Measurements from ENCODE around the gene FRMD4A. TPM values are rescaled to one million over a fixed set of nuclear protein-coding genes. Genes with fewer than 3 reads are reported as not detected.

Gene FRMD4A
- total RNA-seq, 4 donors from 2014 or later = 5.6 to 34.1 (median 19.4) TPM

DNA sequence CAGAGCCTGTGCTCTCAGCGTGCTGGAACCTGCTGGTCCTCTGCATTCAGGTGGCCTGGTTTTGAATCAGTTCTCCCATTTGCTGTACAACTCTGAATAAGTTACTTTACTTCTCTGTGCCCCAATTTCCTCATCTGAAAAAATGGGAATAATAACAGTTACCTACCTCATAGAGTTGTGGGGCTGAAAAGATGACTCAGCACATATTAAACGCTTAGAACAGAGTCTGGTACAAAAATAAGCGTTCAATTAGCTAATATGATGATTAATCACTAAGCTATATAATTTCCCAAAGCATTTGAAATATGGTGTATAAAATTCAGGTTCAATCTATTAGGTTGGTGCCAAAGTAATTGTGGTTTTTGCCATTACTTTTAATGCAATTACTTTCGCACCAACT is 484.8 kb downstream of the FRMD4A start:
- Histone ChIP-seq H3K27ac (no peak overlapping the region), H3K36me3 (no peaks in the 10 kb centered on the region), H3K4me1 (no peaks in the 10 kb centered on the region), H3K9me3 (no peaks in the 10 kb centered on the region), H3K4me3 (no peak overlapping the region), H3K27me3 (no peaks in the 10 kb centered on the region)
- TF ChIP-seq POLR2A (IDR thresholded peaks at IDR 0.05) = no peak
- TF ChIP-seq, protein P1, sequence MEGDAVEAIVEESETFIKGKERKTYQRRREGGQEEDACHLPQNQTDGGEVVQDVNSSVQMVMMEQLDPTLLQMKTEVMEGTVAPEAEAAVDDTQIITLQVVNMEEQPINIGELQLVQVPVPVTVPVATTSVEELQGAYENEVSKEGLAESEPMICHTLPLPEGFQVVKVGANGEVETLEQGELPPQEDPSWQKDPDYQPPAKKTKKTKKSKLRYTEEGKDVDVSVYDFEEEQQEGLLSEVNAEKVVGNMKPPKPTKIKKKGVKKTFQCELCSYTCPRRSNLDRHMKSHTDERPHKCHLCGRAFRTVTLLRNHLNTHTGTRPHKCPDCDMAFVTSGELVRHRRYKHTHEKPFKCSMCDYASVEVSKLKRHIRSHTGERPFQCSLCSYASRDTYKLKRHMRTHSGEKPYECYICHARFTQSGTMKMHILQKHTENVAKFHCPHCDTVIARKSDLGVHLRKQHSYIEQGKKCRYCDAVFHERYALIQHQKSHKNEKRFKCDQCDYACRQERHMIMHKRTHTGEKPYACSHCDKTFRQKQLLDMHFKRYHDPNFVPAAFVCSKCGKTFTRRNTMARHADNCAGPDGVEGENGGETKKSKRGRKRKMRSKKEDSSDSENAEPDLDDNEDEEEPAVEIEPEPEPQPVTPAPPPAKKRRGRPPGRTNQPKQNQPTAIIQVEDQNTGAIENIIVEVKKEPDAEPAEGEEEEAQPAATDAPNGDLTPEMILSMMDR (IDR thresholded peaks at IDR 0.05) = no peak
- no peak for DNase-seq
- intact Hi-C loops (cut with DNase I; ENCODE audit: low total_unique reads) = no loop called here

DNA sequence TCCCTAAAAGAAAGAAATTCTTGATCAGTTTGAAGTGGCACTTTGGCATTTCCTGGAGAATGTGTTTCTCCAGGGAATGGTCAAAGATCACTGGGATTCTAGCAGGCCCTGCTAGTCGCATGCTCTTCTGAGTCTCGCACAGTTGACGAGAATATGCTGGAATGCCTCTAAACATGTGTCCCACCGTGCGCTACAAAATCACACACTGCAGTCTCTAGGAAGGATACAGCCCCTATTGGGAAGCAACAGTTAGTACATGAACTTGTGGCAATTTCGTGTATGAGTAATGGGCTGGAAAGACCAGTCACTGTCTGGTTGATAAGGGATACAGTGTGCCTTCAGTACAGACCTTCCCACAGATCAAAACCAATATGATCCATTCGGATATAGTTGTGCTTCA is 486.1 kb downstream of the FRMD4A start:
- Histone ChIP-seq H3K4me3 (no peak overlapping the region), H3K4me1 (no peaks in the 10 kb centered on the region), H3K36me3 (no peaks in the 10 kb centered on the region), H3K27ac (no peak overlapping the region), H3K27me3 (no peaks in the 10 kb centered on the region), H3K9me3 (no peaks in the 10 kb centered on the region)
- DNase-seq = no peak
- intact Hi-C loops (cut with DNase I; ENCODE audit: low total_unique reads) = no loop called here
- TF ChIP-seq POLR2A (IDR thresholded peaks at IDR 0.05) = no peak
- TF ChIP-seq, protein P1 (IDR thresholded peaks at IDR 0.05) = no peak

DNA sequence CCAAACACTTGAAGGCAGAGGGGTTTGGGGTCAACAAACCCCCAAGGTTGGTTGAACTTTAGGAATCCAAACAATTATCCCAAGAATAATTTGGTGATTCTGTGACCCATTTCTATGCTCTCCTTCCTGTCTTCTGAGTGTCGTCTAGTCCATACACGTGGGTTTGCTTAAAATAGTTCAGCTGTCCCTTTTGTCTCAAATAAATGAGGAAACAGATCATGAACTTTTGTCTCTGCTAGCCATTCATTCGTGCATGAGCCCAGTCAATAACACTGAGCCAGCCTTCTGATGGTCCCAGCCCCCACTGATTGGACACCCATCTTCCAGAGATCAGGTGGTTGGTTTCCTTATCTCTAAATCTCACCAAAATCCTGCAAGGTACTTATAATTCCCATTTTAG is 488.6 kb downstream of the FRMD4A start:
- H3K27ac ChIP-seq = no peak overlapping the region
- no peak for TF ChIP-seq POLR2A (IDR thresholded peaks at IDR 0.05)
- TF ChIP-seq, protein P1 (IDR thresholded peaks at IDR 0.05) = no peak
- DNase-seq = no peak
- no peaks in the 10 kb centered on the region for H3K9me3 ChIP-seq
- H3K4me3 ChIP-seq = no peak overlapping the region
- H3K4me1 ChIP-seq = peaks cover 0 to 3% of the 10 kb centered on the region in 2 donors
- intact Hi-C loops (cut with DNase I; ENCODE audit: low total_unique reads) = no loop called here
- no peaks in the 10 kb centered on the region for H3K27me3 ChIP-seq
- H3K36me3 ChIP-seq = no peaks in the 10 kb centered on the region

DNA sequence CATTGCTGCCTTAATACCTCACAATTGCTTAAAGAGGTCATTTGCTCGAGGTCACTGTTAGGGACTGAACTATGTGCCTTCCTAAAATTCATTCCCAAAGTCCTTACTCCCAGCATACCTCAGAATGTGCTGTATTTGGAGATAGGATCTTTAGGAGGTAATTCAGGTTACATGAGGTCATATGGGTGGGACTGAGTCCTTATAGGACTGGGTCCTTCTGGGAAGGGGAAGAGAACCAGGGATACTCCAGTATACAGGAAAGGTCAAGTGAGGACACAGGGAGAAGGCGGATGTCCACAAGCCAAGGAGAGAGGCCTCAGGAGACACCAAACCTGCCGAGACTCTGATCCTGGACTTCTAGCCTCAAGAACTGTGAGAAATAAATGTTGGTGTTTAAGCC is 490.7 kb downstream of the FRMD4A start:
- intact Hi-C loops (cut with DNase I; ENCODE audit: low total_unique reads) = no loop called here
- no peaks in the 10 kb centered on the region for H3K9me3 ChIP-seq
- no peak overlapping the region for H3K27ac ChIP-seq
- H3K4me3 ChIP-seq = no peak overlapping the region
- peaks cover 0 to 3% of the 10 kb centered on the region in 2 donors for H3K4me1 ChIP-seq
- TF ChIP-seq POLR2A (IDR thresholded peaks at IDR 0.05) = no peak
- no peaks in the 10 kb centered on the region for H3K36me3 ChIP-seq
- DNase-seq = no peak
- no peaks in the 10 kb centered on the region for H3K27me3 ChIP-seq

DNA sequence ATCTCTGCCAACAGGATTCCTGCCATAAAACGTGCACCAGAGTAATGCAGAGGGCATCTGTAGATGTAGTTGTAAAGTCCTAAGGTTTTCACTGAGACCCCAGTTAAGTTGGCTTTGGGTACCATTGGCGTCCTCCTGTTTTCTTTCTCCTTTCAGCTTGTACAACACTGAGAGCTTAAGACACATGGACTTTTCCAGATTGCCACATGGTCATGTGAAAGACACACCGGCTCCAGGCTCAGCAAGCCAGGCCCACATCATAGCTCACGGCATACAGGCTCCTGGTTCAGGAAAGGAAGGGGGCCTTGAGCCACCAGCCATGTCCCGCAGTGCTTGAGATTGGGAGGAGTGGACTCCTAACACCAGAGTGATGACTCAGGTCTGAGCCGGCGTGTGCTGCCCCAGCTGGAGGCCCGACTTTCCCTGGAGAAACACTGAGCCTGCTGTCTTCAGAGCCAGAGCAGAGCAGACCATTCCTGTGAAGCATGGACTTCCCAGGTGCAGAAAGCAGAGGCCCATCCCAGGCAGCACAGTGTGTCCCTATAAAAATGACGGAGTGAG is 491.2 kb downstream of the FRMD4A start:
- no peak for TF ChIP-seq POLR2A (IDR thresholded peaks at IDR 0.05)
- TF ChIP-seq, protein P1 (IDR thresholded peaks at IDR 0.05) = no peak
- Histone ChIP-seq H3K4me3 (no peak overlapping the region), H3K27me3 (no peaks in the 10 kb centered on the region), H3K4me1 (peaks cover 0 to 3% of the 10 kb centered on the region in 2 donors), H3K9me3 (no peaks in the 10 kb centered on the region), H3K36me3 (no peaks in the 10 kb centered on the region), H3K27ac (no peak overlapping the region)
- intact Hi-C loops (cut with DNase I; ENCODE audit: low total_unique reads) = no loop called here
- no peak for DNase-seq

DNA sequence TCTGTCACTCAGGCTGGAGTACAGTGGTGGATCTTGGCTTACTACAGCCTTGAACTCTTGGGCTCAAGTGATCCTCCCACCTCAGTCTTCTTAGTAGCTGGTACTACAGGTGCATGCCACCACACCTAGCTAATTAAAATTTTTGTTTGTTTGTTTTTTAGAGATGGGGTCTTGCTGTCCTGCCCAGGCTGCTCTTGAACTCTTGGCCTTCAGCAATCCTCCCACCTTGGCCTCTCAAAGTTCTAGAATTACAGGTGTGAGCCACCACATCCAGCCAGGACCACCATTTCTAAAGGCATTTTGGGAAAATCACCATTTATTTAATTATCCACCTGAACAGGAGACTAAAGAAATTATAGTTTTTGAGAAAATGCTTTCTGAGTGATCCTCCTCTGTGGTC is 491.7 kb downstream of the FRMD4A start:
- H3K36me3 ChIP-seq = no peaks in the 10 kb centered on the region
- H3K4me1 ChIP-seq = peaks cover 0 to 3% of the 10 kb centered on the region in 2 donors
- no peaks in the 10 kb centered on the region for H3K9me3 ChIP-seq
- intact Hi-C loops (cut with DNase I; ENCODE audit: low total_unique reads) = no loop called here
- TF ChIP-seq, protein P1 (IDR thresholded peaks at IDR 0.05) = no peak
- TF ChIP-seq POLR2A (IDR thresholded peaks at IDR 0.05) = no peak
- no peak overlapping the region for H3K4me3 ChIP-seq
- no peak for DNase-seq
- H3K27me3 ChIP-seq = no peaks in the 10 kb centered on the region
- H3K27ac ChIP-seq = no peak overlapping the region

Data from uterus (tissue), 4 donors.